Measurements from ENCODE around the gene RNF112.

DNA sequence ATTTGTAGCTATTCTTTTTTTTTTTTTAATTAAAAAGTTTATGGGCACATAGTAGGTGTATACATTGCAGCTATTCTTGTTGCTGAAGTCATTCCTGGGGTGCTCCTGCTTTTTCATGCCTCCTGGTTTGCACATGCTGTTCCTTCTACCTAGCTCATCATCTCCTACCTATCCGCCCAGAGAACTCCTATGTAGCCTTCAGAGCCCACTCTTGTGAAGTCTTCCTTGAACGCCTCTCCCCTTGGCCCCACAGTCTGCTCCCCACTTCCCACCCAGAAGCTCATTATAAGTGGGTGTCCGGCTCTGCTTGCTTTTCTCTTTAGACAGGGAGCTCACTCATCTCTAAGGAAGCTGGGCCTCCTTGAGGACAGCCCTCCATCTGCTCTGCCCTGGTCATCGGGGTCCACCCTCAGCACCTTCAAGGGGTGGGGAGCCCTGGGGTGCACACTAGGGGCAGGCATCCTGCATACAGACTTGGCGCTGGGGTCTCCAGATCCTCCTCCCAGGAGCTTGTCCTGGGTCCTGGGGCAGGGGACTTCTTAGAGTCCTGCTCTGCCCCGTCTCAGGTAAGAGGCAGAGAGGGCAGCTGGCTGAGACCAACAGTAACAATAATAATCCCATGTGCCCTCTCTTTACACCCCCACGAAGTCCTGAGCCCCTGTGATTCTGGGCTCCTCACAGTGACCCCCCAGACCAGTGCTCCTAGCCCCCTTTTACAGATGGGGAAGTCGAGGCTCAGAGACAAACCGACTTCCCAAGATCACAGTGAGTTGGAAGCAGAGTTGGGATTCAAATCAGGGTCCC, 45.0 kb upstream of the RNF112 start:
- TF ChIP-seq, protein P1, sequence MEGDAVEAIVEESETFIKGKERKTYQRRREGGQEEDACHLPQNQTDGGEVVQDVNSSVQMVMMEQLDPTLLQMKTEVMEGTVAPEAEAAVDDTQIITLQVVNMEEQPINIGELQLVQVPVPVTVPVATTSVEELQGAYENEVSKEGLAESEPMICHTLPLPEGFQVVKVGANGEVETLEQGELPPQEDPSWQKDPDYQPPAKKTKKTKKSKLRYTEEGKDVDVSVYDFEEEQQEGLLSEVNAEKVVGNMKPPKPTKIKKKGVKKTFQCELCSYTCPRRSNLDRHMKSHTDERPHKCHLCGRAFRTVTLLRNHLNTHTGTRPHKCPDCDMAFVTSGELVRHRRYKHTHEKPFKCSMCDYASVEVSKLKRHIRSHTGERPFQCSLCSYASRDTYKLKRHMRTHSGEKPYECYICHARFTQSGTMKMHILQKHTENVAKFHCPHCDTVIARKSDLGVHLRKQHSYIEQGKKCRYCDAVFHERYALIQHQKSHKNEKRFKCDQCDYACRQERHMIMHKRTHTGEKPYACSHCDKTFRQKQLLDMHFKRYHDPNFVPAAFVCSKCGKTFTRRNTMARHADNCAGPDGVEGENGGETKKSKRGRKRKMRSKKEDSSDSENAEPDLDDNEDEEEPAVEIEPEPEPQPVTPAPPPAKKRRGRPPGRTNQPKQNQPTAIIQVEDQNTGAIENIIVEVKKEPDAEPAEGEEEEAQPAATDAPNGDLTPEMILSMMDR (IDR thresholded peaks at IDR 0.05): no peak
- no peak for TF ChIP-seq EP300 (IDR thresholded peaks at IDR 0.05)

Data from upper lobe of left lung (tissue), 4 donors.